Posterior cingulate gyrus (tissue), 11 donors: ENCODE results near the gene AGTPBP1.
"Not testable (repeated sequence)": the region's sequence is repeated elsewhere in the genome, so short reads cannot be mapped to it uniquely, and the experiment has no call there.

ENCODE experiments used
- DNase-seq, 10 donors: peaks; one replicate each; pipeline versions ENCODE4 v3.0.0 to v3.0.0-alpha.2; 2020 to 2021; ENCODE audit warnings: mixed read lengths in 3 of 10
- intact Hi-C: fragments of 100-400 bp; cut with DNase I; formaldehyde crosslinking; loops from one replicate; pipeline ENCODE4 v1.15.1; 2023

Gene AGTPBP1

DNA sequence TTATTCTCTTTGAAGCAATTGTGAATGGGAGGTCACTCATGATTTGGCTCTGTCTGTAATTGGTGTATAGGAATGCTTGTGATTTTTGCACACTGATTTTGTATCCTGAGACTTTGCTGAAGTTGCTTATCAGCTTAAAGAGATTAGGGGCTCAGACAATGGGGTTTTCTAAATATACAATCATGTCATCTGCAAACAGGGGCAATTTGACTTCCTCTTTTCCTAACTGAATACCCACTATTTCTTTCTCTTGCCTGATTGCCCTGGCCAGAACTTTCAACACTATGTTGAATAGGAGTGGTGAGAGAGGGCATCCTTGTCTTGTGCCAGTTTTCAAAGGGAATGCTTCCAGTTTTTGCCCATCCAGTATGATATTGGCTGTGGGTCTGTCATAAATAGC lies 22.3 kb downstream of the AGTPBP1 start:
- not testable (repeated sequence) for DNase-seq

DNA sequence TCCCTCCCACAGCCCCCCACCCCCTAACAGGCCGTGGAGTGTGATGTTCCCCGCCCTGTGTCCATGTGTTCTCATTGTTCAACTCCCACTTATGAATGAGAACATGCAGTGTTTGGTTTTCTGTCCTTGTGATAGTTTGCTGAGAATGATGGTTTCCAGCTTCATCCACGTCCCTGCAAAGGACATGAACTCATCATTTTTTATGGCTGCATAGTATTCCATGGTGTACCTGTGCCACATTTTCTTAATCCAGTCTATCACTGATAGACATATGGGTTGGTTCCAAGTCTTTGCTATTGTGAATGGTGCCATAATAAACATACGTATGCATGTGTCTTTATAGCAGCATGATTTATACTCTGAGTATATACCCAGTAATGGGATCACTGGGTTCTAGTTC lies 23.9 kb downstream of the AGTPBP1 start:
- intact Hi-C loops, DNase-seq: not testable (repeated sequence)

More for the DNA sequence above, 22.3 kb downstream of the AGTPBP1 start:
- intact Hi-C loops, result not testable (repeated sequence)

DNA sequence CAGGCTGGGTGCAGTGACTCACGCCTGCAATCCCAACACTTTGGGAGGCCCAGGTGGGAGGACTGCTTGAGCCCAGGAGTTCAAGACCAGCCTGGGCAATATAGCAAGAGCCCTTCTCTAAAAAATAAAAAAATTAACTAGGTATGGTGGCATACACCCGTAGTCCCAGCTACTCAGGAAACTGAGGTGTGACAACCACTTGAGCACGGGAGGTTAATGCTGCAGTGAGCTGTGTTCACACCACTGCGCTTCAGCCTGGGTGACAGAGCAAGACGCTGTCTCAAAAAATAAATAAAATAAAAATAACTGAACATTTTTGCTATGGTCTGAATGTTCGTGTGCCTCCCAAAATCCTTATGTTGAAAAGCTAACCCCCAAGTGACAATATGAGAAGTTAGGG lies 24.5 kb downstream of the AGTPBP1 start:
- intact Hi-C loops, result no loop called here
- no peak for DNase-seq

DNA sequence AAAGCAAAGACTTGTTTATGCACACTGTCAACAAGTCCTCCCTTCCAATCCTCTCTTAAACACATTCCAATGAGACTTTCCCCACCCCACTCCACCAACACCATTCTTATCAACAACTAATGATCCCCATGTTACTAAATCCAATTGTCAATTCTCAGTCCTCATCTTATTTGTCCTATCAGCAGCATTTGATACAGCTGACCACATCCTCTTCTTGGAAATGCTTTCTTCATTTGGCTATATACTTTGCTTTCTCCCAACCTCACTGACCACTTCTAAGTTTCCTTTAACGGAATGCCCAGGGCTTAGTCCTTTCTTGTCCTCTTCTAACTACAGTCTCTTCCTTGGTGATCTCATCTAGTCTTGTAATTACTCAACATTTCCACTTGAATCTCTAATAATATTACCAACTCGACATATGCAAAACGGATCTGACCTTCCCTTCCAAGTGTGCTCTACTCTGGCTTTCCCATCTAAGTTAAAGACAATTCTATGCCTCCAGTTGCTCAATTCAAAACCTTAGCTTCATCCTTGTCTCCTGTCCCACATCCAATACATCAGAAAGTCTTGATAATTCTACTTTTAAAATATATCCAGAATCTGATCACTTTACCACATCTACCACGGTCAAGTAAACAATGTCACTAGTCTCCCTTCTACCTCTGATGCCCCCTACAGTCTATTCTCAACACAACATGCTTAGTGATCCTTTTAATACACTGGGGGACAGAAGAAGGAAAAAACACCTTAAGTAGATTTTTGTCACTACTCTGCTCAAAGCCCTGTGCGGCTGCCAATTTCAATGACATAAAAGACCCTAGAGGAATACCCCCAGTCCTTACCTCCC lies 25.5 kb downstream of the AGTPBP1 start:
- intact Hi-C loops, result no loop called here
- no peak for DNase-seq

DNA sequence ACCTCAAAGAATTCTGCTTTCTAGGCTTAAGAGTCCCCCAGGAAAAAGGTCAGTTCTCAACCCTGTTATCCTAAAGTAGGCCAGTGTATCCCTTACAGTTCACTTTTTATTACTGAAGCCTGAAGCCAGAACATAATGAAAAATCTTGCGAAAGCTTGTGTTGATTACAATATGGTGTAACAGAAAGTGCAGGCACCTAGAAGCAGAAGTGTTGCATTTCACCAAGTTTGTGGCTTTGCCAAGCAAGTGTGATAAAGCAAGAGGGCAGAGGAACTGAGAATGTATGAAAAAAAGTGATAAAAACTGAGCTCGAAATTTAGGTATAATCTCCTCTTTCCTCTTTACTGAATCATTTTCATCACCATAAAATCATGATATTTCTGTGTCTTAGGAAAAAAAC lies 26.2 kb downstream of the AGTPBP1 start:
- DNase-seq, result no peak
- intact Hi-C loops, result no loop called here

DNA sequence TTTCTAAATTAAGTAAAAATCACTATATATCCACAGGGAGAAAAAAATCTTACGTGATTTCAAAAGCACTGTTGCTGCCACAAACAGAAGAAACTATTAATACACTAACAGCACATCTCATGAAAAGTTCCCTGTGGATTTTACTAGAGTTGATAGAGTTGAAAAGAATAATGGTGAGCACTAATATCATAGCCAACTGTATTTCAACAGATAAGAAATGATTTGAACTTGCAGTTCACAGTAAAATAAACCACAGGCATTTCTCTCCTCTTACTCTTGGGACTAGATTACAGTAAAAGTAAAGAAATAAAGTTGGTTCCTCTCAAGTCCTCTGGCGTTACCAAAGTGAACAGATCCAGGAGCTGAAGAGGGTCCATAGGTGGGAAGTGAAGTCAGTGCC lies 27.9 kb downstream of the AGTPBP1 start:
- intact Hi-C loops, result no loop called here
- DNase-seq, result no peak

DNA sequence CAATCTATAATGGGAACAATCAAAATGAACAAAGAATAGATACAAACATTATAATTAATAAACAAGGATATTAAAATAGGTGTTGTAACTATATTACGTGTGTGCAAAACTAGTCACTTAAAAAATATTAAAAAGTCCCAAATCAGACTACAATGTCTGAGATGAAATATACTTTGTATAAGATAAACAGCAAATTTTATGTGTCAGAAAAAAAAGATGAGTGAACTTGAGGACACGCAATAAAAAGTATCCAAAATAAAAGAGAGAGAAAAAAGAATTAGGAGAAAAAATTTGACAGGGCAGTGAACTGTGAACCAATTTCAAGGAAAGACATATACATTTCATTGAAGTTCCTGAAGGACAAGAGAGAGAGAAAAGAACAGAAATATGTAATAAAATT lies 37.0 kb downstream of the AGTPBP1 start:
- no peak for DNase-seq
- intact Hi-C loops, result no loop called here

DNA sequence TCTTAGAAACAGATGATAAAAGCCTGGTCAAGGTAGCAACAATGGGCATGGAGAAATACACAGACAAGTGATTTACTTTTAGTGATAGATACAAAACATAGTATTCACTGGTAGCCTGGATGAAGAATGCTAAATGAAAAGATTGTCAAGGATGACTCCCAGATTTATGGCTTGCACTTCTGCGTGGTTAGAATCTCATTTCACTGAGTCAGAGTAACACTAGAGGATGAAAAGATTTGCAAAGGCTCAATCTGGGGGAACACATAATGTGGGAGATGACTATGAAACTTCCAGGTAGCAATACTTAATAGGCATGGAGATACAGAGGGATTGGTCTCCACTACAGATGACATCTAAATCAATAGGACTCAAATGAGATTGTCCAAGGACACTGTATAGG lies 38.4 kb downstream of the AGTPBP1 start:
- DNase-seq, result no peak
- intact Hi-C loops, result no loop called here

DNA sequence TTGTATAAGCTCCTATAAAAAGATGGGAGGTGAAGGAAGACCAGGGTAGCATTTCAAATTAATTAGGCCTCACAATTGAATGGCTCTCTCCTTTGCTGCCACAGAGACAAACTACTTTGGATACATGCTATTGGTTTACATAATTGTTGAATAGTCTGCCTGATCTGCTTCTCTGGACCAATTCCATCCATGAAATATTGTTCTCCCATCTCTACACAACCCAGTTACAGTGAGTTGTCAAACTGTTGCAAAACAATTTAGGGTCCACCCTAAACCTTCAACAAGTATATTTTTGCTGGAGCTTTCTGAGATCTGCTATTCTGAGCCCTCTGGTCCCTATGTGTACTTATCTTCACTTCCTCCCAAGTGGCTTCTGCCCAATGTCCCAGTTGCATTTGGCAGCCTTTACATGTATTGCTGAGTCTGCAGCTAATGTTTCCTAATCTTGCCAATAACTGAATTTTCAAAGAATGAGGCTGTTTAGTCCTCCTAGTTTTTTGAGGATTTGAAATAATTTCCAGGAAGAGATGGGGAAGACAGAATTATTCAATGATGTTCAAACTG lies 38.9 kb downstream of the AGTPBP1 start:
- intact Hi-C loops, result loop anchor here (1.0 kb wide), 1 partner anchor 39 kb away; no protein-coding TSS in a partner anchor

DNA sequence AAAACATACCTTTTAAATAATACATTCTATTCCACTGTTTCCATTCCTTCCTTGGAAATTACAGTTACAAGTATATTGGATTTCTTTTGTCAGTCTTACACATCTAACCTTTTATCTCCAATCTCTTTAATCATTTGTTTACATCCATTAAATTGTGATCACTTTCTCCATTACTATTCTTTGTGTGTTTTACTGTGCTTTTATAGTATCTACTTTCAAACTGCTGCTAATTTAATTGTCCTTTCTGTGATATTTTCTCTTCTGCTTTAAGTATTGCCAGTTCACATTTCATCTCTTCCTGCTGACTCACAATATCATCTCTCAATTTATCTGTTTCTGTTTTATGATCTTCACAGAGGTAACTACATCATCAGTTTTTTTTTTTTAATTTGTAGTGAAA lies 39.6 kb downstream of the AGTPBP1 start:
- no peak for DNase-seq

More for the DNA sequence above, 38.9 kb downstream of the AGTPBP1 start:
- no peak for DNase-seq

DNA sequence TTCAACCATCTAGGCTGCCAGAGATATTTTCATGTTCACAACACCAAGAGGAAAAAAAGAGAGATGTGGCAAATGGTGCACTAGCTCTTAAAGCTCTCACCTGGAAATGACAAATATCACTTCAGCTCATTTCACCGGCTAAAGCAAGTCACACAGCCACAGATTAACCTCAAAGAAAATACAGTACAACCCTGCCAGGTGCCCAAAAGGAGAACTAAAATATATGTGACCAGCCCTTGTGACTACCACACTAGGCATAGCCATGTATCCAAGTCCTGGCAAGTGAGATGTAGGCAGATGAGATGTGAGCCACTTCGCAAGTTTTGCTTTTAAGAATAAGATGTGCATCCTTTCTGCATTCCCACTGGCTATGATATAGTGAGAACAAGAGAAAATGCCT lies 41.4 kb downstream of the AGTPBP1 start:
- DNase-seq, result no peak
- intact Hi-C loops, result no loop called here

More for the DNA sequence above, 39.6 kb downstream of the AGTPBP1 start:
- intact Hi-C loops, result loop anchor here (1.0 kb wide), 1 partner anchor 40 kb away; no protein-coding TSS in a partner anchor

DNA sequence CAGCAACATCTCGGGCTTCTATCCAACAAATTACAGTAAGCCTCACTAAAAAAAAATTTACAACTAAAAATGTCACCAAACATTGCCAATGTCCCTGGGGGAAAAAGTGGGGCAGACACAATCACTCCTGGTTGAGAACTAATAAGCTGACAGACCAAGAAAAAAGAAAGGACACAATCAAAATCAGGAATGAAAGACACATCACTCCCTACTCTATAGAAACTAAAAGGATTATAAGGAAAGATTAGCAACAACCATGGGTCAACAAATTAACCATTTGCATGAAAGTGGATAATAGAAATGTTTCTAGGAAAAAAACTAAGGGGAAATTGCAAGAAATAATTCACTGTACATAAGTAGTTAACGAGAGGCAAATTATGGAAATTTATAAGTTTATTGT lies 53.4 kb downstream of the AGTPBP1 start:
- intact Hi-C loops, result no loop called here
- DNase-seq, result no peak

DNA sequence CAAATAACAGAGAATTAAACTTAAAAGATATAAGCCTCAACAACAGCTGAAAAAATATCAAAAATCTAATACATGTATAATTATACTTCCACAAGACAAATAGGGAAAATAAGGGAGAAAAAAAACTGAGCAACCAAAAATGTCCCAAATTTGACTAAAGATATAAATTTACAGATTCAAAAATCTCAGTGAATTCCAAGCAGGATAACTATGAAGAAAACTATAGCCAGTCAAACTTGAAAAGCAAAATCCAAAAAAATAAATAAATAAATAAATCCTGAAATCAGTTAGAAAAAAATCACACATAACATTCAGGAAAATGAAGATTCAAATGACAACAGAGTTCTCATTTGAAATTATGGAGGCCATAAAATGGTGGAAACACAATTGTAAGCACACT lies 56.7 kb downstream of the AGTPBP1 start:
- no peak for DNase-seq

DNA sequence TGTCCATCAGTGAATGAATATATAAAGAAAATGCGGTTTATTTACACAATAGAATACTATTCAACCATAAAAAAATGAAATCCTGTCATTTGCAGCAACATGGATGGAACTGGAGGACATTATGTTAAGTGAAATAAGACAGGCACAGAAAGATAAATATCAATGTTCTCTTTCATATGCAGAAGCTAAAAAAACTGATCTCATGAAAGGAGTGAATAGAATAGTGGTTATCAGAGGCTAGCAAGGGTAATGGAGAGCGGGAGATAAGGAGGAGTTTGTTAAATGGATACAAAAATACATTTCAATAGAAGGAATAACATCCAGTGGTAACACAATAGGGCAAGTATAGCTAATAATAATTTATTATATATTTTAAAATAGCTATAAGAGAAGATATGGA lies 65.0 kb downstream of the AGTPBP1 start:
- no peak for DNase-seq
- intact Hi-C loops, result no loop called here

More for the DNA sequence above, 56.7 kb downstream of the AGTPBP1 start:
- intact Hi-C loops, result no loop called here

DNA sequence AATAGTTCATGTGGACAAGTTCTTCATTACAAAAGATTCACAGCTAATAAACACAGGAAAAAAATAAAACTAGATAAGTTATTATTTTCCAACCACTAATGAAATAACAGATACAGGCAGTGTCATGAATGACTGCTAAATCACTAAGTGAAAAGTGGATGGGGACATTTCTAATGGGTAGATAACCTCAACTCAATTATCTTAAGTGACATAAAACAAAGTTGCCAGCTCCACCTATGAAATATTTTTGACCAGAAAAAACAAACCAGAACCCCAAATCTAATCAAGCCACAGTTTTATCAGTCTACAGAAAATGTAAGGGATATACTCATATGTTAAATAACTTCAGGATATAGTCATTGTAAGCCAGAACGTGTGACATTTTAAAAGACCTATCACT lies 74.4 kb downstream of the AGTPBP1 start:
- DNase-seq, result no peak
- intact Hi-C loops, result no loop called here

DNA sequence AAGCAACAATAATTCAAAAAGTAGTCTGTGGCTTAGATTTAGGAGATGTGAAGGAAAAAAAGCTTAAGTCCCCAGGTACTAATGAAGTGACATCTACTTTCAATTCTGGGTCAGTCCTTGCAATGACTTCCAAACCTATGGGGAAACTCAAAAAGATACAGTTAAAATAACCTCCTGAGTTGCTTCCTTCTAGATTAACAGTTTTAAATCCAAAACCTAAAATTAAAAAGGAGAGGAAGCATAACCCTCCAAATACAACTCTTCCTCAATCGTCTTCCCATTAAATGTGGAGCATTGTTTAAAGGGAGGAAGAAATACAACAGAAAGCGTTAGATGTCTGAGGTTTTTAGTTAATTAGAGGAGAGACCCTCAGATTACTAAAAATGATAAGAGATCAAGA lies 75.7 kb downstream of the AGTPBP1 start:
- intact Hi-C loops, result no loop called here
- DNase-seq, result no peak

DNA sequence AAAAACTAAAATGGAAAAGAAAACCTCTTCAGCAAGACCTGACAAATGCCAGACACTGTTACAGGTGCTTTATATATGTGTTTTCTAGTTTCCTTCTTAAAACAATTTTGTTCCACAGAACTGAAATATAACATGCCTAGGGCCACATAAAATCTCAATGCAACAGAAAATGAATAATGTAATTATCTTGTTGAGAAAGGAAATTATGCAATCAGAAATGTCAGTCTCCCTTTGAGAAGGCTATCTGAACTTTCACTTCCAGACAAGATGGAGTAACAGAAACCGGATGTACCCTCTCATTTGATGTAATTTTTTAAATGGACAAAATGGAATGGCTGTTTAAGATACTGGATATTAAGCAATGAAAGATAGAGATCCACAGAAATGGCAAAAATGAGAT lies 79.2 kb downstream of the AGTPBP1 start:
- intact Hi-C loops, result no loop called here
- no peak for DNase-seq

DNA sequence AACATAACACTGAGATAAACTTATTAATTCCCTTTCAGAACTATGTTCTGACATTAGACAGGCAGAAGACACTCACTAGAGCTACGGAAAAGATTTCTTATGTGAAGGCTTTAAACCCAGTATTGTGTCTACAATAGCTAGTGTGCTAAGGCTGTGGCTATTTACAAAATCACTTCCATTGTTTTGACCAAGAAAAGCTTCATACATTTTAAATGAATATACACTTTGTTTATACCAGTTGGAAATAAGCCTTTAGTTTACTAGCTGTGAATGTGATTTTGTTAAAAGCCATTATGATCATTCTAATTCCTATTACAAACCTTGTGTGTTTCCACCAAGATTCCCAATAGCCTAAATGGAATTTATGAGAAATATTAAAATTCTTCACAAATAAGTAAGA lies 83.0 kb downstream of the AGTPBP1 start:
- intact Hi-C loops, result no loop called here
- DNase-seq, result no peak

DNA sequence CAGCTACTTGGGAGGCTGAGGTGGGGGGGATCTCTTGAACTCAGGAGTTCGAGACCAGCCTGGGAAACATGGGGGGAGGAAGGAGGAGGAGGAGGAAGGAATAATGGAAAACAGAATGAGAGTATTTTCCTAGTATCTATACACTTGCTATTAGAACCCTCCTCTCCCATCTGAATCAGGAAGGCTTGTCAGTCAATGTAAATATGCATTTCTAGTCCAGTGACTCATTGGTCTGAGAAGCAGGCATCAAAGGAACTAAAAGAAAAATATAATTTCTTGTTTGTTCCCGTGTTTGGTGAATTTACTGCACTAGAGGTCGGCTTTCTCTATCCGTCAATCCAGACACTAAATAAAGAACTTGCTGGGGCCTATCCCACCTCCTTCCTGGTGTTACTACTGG lies 88.6 kb downstream of the AGTPBP1 start:
- DNase-seq, result no peak
- intact Hi-C loops, result no loop called here

DNA sequence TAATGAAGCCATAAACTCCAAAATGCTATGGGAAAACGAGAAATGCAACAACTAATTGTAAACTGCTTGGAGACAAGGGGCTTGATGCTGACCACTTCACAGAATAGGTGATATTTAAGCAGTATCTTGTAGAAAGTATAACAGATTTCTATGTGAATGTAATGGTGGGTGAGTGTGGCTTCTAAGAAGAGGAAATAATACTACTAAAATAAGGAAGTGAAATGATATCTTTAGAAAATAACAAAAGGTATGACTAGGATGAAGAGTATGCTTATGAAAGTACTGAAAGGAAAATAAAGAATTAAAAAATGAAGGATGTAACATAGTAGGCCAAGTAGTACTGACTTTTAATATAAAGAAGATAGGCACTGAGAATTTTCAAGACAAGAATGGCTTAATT lies 94.2 kb downstream of the AGTPBP1 start:
- intact Hi-C loops, result no loop called here
- no peak for DNase-seq

DNA sequence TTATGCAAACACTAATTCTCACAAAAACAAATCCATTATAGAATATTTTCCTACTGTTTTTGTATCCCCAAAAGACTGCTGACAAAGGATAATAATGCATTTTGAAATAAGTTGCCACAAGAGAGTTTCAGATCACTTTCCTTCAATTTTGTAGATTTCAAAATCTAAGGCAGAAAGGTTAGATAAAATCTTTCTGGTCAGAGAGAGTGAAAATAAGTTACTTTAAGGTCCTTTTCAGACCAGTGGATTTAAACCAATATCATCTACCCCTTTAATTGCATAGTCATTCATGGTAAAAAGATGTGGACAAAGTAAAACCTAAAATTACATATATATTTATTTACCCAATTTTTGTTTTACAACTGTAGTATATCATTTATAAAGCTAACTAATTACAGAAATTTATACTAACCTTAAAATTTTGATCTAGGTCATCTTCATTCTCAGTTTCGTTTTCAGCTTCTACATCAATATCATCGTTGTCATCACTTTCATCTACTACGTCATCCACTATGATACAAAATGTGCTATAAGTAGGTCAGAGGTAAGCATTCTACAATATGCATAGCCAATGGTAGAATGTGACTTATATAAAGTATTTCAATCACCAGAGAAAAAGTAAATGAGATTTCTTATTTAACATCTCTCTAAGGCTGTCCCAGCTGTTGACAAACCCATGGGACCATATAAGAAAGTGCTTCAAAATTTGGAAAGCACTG lies 95.7 kb downstream of the AGTPBP1 start:
- intact Hi-C loops, result no loop called here
- DNase-seq, result no peak

DNA sequence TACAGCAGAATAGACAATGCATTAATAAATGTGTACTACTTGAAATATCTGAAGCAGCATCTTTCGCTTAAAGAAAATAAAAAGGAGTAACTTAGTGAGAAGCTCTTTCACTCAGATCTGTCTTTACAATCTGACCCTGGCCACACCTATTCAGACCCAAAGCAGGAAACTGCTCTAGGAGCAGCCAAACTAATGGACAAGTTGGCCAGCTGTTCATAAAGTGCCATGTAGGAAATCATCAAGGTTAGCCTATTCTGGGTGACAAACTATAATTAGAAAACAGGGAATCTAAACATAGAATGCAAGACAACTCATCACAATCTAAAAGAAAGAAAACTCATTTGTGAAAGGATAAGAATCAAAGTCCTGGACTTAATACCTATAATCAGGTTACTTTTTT lies 101.3 kb downstream of the AGTPBP1 start:
- no peak for DNase-seq
- intact Hi-C loops, result no loop called here
